Effector memory CD8-positive, alpha-beta T cell (primary cell): ENCODE results near the gene CNTNAP4.

ENCODE experiments used
- ATAC-seq: fragments of 150-1000 bp; cut with Tn5 transposase; replicated peaks from 2 replicates; pipeline ENCODE4 v1.10.0; 2021; ENCODE audit warnings: mild to moderate bottlenecking, moderate library complexity
- DNase-seq, 3 experiments: peaks; one replicate each; pipeline ENCODE4 v3.0.0; 2021
- H3K27ac Mint-ChIP-seq, 2 donors: one replicate each; pipeline ENCODE4 v1.8.0; 2022; ENCODE audit warnings: mild to moderate bottlenecking in 2 of 2, mixed read lengths in 2 of 2, moderate library complexity in 2 of 2
- H3K27me3 Mint-ChIP-seq, 2 donors: one replicate each; pipeline ENCODE4 v1.8.0; 2022; ENCODE audit warnings: mixed read lengths in 2 of 2
- H3K36me3 Mint-ChIP-seq: one replicate; pipeline ENCODE4 v1.8.0; 2022; ENCODE audit warnings: mild to moderate bottlenecking, moderate library complexity, mixed read lengths; ENCODE audit not compliant: insufficient read depth
- H3K4me1 Mint-ChIP-seq, 2 donors: one replicate each; pipeline ENCODE4 v1.8.0; 2022; ENCODE audit warnings: low read depth in 2 of 2, mixed read lengths in 2 of 2
- H3K4me3 Mint-ChIP-seq, 2 donors: one replicate each; pipeline ENCODE4 v1.8.0; 2022; ENCODE audit warnings: mild to moderate bottlenecking in 2 of 2, mixed read lengths in 2 of 2, moderate library complexity in 2 of 2
- H3K9me3 Mint-ChIP-seq, 2 donors: one replicate each; pipeline ENCODE4 v1.8.0; 2022; ENCODE audit warnings: mixed read lengths in 2 of 2

Gene CNTNAP4

GRCh38 chr16:76385601-76386230, 108.5 kb downstream of the CNTNAP4 start:
- H3K4me3 Mint-ChIP-seq = no peak overlapping the region
- ATAC-seq = no peak
- H3K4me1 Mint-ChIP-seq = no peaks in the 10 kb centered on the region
- H3K9me3 Mint-ChIP-seq = peaks cover 0 to 5% of the 10 kb centered on the region in 2 donors
- no peaks in the 10 kb centered on the region for H3K27me3 Mint-ChIP-seq
- no peak for DNase-seq
- H3K36me3 Mint-ChIP-seq = no peaks in the 10 kb centered on the region
- H3K27ac Mint-ChIP-seq = no peak overlapping the region

GRCh38 chr16:76386784-76387183, 109.6 kb downstream of the CNTNAP4 start:
- H3K36me3 Mint-ChIP-seq = no peaks in the 10 kb centered on the region
- no peaks in the 10 kb centered on the region for H3K27me3 Mint-ChIP-seq
- no peaks in the 10 kb centered on the region for H3K4me1 Mint-ChIP-seq
- H3K9me3 Mint-ChIP-seq = peaks cover 0 to 5% of the 10 kb centered on the region in 2 donors
- no peak for ATAC-seq
- no peak for DNase-seq
- no peak overlapping the region for H3K4me3 Mint-ChIP-seq
- no peak overlapping the region for H3K27ac Mint-ChIP-seq

DNA sequence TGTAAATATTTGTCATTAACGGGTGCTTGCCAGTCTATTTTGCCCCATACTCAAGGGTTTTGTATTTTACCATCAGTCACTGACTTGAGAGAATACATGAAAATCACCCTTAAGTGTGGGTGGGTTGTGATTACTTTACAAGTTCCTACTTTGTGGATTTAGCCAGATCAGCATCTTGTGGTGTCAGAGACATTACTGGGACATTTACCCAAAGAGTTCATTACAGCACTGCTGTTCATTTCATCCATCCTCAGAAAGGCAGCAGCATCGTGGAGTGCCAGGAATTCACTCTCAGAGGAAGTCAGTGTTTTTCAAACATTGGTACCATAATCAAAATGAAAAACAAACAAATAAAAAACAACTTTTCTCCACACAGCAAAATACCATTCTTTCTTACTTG, 110.8 kb downstream of the CNTNAP4 start:
- Mint-ChIP-seq H3K27me3 (no peaks in the 10 kb centered on the region), H3K9me3 (peaks cover 1 to 5% of the 10 kb centered on the region in 2 donors), H3K36me3 (no peaks in the 10 kb centered on the region), H3K4me1 (no peaks in the 10 kb centered on the region), H3K4me3 (no peak overlapping the region), H3K27ac (no peak overlapping the region)
- no peak for ATAC-seq
- no peak for DNase-seq

DNA sequence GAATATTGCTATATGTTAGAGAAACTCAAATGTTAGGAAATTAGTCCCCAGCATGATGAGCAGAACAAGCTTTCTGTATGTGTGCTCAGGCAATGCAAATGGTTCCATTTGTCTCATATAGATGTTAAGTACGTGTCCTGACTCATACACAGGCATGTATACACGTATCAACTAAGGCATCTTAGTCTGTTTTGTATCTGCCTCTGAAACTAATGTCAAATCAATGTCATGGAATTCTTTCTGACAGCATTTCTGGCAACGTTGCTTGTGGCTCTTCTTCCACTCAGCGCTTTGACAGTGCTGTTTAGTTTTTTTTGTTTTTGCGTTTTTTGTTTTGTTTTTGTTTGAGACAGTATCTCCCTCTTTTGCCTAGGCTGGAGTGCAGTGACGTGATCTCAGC, 111.9 kb downstream of the CNTNAP4 start:
- DNase-seq (no peak), ATAC-seq (no peak)
- peaks cover 5 to 6% of the 10 kb centered on the region in 2 donors for H3K9me3 Mint-ChIP-seq
- H3K27ac Mint-ChIP-seq = no peak overlapping the region
- no peaks in the 10 kb centered on the region for H3K4me1 Mint-ChIP-seq
- no peaks in the 10 kb centered on the region for H3K27me3 Mint-ChIP-seq
- H3K4me3 Mint-ChIP-seq = no peak overlapping the region
- no peaks in the 10 kb centered on the region for H3K36me3 Mint-ChIP-seq

DNA sequence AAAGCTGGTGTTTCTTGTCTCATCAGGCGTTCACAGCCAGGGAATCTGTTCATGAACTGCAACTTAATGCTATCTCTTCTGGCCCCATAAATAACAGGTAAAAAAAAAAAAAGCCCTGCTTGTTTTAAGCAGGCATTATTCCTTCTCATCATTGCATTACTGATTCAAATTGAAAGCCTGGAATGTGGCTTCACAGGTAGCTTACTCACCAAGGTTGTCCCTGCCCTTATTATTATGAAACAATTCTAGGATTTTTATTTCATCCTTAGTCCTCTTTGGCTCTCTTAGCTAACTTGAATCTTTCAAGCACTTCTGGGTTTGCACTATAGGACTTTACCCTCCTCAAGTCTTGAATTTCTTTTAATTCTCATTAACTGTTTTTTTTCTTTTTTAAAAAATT, 113.3 kb downstream of the CNTNAP4 start:
- ATAC-seq (no peak), DNase-seq (no peak)
- Mint-ChIP-seq H3K9me3 (peaks cover 5 to 6% of the 10 kb centered on the region in 2 donors), H3K4me1 (no peaks in the 10 kb centered on the region), H3K4me3 (no peak overlapping the region), H3K27me3 (no peaks in the 10 kb centered on the region), H3K27ac (no peak overlapping the region), H3K36me3 (no peaks in the 10 kb centered on the region)

- ATAC-seq = no peak
- DNase-seq = no peak
- H3K27me3 Mint-ChIP-seq = no peaks in the 10 kb centered on the region
- no peak overlapping the region for H3K27ac Mint-ChIP-seq
- H3K4me3 Mint-ChIP-seq = no peak overlapping the region
- H3K36me3 Mint-ChIP-seq = no peaks in the 10 kb centered on the region
- H3K9me3 Mint-ChIP-seq = peaks cover 8 to 24% of the 10 kb centered on the region in 2 donors
- no peaks in the 10 kb centered on the region for H3K4me1 Mint-ChIP-seq
Observed at GRCh38 chr16:76396977-76397376, 119.8 kb downstream of the CNTNAP4 start.

- DNase-seq (no peak), ATAC-seq (no peak)
- no peak overlapping the region for H3K4me3 Mint-ChIP-seq
- H3K36me3 Mint-ChIP-seq = no peaks in the 10 kb centered on the region
- no peaks in the 10 kb centered on the region for H3K4me1 Mint-ChIP-seq
- no peaks in the 10 kb centered on the region for H3K27me3 Mint-ChIP-seq
- no peak overlapping the region for H3K27ac Mint-ChIP-seq
- peaks cover 0 to 8% of the 10 kb centered on the region in 2 donors for H3K9me3 Mint-ChIP-seq
Observed at GRCh38 chr16:76409706-76410105, 132.5 kb downstream of the CNTNAP4 start.

DNA sequence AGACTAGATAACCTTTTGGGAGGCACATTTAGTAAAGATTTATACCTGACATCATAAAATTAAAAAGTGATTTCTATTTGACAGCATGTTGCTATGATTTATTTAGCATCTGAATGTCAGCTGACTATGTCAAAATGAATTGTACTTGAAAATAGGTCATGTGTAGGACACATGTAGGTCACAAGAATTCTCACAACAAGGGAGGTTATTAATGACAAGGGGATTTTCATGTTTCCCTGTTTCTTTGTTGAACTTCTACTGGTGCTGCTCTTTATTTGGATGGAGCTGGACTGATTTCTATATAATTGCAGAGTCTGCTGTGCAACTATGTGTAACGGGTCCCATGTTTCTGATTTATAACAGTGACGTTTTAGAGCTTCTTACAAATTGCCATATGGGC, 144.4 kb downstream of the CNTNAP4 start:
- Mint-ChIP-seq H3K36me3 (no peaks in the 10 kb centered on the region), H3K4me3 (no peak overlapping the region), H3K27me3 (no peaks in the 10 kb centered on the region), H3K9me3 (peaks cover 10 to 12% of the 10 kb centered on the region in 2 donors), H3K27ac (no peak overlapping the region), H3K4me1 (no peaks in the 10 kb centered on the region)
- DNase-seq (no peak), ATAC-seq (no peak)

- Mint-ChIP-seq H3K9me3 (peaks cover 17 to 20% of the 10 kb centered on the region in 2 donors), H3K27ac (no peak overlapping the region), H3K4me3 (no peak overlapping the region), H3K4me1 (no peaks in the 10 kb centered on the region), H3K36me3 (no peaks in the 10 kb centered on the region), H3K27me3 (no peaks in the 10 kb centered on the region)
- ATAC-seq (no peak), DNase-seq (no peak)
Observed at GRCh38 chr16:76428858-76429257, 151.7 kb downstream of the CNTNAP4 start.

DNA sequence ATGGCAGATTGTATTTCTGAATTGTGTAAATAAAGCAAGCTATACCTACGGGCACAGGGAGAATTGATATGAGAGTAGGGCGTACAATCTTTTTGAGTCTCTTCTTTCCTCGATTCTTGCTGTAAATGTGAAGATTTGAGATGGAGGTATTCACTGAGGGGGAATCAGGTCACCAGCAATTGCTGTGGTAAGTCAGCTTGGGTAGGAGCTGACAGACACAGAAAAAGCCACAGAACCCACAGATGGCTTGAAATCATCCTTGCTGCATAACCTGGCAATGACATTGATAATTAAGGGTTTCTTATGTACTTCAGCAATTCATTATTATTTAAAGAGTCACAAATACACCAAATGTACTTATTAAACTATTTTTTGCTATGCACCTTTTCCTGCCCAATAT, 164.2 kb downstream of the CNTNAP4 start:
- Mint-ChIP-seq H3K27me3 (no peaks in the 10 kb centered on the region), H3K4me1 (no peaks in the 10 kb centered on the region), H3K4me3 (no peak overlapping the region), H3K36me3 (no peaks in the 10 kb centered on the region), H3K9me3 (peaks cover 8 to 10% of the 10 kb centered on the region in 2 donors), H3K27ac (no peak overlapping the region)
- ATAC-seq = no peak
- DNase-seq = no peak

GRCh38 chr16:76441876-76442275, 164.7 kb downstream of the CNTNAP4 start:
- Mint-ChIP-seq H3K4me1 (no peaks in the 10 kb centered on the region), H3K27me3 (no peaks in the 10 kb centered on the region), H3K36me3 (no peaks in the 10 kb centered on the region), H3K9me3 (peaks cover 8 to 10% of the 10 kb centered on the region in 2 donors), H3K27ac (no peak overlapping the region), H3K4me3 (no peak overlapping the region)
- ATAC-seq (no peak), DNase-seq (no peak)

GRCh38 chr16:76443973-76444372, 166.8 kb downstream of the CNTNAP4 start:
- no peaks in the 10 kb centered on the region for H3K27me3 Mint-ChIP-seq
- H3K9me3 Mint-ChIP-seq = peaks cover 8 to 10% of the 10 kb centered on the region in 2 donors
- H3K4me3 Mint-ChIP-seq = no peak overlapping the region
- DNase-seq = no peak
- no peak overlapping the region for H3K27ac Mint-ChIP-seq
- H3K36me3 Mint-ChIP-seq = no peaks in the 10 kb centered on the region
- no peak for ATAC-seq
- no peaks in the 10 kb centered on the region for H3K4me1 Mint-ChIP-seq

GRCh38 chr16:76444832-76445231, 167.6 kb downstream of the CNTNAP4 start:
- Mint-ChIP-seq H3K9me3 (peaks cover 8 to 10% of the 10 kb centered on the region in 2 donors), H3K27me3 (no peaks in the 10 kb centered on the region), H3K27ac (no peak overlapping the region), H3K36me3 (no peaks in the 10 kb centered on the region), H3K4me1 (no peaks in the 10 kb centered on the region), H3K4me3 (no peak overlapping the region)
- no peak for DNase-seq
- no peak for ATAC-seq

- DNase-seq (no peak), ATAC-seq (no peak)
- H3K4me3 Mint-ChIP-seq = no peak overlapping the region
- no peaks in the 10 kb centered on the region for H3K27me3 Mint-ChIP-seq
- no peak overlapping the region for H3K27ac Mint-ChIP-seq
- peaks cover 13 to 16% of the 10 kb centered on the region in 2 donors for H3K9me3 Mint-ChIP-seq
- H3K36me3 Mint-ChIP-seq = no peaks in the 10 kb centered on the region
- H3K4me1 Mint-ChIP-seq = no peaks in the 10 kb centered on the region
Observed at GRCh38 chr16:76445815-76446214, 168.6 kb downstream of the CNTNAP4 start.

GRCh38 chr16:76446251-76446650, 169.1 kb downstream of the CNTNAP4 start:
- ATAC-seq (no peak), DNase-seq (no peak)
- Mint-ChIP-seq H3K36me3 (no peaks in the 10 kb centered on the region), H3K27me3 (no peaks in the 10 kb centered on the region), H3K4me3 (no peak overlapping the region), H3K4me1 (no peaks in the 10 kb centered on the region), H3K27ac (no peak overlapping the region), H3K9me3 (peaks cover 13 to 15% of the 10 kb centered on the region in 2 donors)
